Measurements from ENCODE around the gene MINDY1.

DNA sequence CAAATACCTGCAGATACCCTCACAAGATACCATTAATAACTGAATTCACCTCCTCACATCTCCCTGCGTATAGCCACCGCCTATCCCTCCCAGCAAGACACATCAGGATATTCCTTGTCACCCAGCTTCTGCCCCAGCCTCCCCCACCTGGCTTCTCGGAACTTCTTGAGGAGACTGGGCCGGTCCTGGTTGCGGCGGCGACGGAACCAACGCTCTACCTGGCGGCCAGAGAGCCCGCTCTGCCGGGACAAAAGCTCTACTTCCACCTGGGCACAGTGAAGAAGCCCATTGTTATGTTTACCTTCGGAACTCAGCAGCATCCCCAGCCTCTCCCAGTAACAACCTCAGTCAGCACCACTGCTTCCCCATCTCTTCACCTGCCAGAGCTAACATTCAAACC is 38.8 kb downstream of the MINDY1 start:
- TF ChIP-seq, protein P1, sequence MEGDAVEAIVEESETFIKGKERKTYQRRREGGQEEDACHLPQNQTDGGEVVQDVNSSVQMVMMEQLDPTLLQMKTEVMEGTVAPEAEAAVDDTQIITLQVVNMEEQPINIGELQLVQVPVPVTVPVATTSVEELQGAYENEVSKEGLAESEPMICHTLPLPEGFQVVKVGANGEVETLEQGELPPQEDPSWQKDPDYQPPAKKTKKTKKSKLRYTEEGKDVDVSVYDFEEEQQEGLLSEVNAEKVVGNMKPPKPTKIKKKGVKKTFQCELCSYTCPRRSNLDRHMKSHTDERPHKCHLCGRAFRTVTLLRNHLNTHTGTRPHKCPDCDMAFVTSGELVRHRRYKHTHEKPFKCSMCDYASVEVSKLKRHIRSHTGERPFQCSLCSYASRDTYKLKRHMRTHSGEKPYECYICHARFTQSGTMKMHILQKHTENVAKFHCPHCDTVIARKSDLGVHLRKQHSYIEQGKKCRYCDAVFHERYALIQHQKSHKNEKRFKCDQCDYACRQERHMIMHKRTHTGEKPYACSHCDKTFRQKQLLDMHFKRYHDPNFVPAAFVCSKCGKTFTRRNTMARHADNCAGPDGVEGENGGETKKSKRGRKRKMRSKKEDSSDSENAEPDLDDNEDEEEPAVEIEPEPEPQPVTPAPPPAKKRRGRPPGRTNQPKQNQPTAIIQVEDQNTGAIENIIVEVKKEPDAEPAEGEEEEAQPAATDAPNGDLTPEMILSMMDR (IDR thresholded peaks at IDR 0.05; ENCODE audit: low read depth, low read length, poor library complexity, severe bottlenecking) = no peak
- no peak for TF ChIP-seq EZH2phosphoT487 (IDR thresholded peaks at IDR 0.05; ENCODE audit: borderline replicate concordance, low read length)

All from DOHH2 (cell line).